AG04449 (cell line): ENCODE measurements around the gene ULK4.
"Not testable (repeated sequence)": the region's sequence is repeated elsewhere in the genome, so short reads cannot be mapped to it uniquely, and the experiment has no call there.

Experiments
- CTCF ChIA-PET: fragments of 350-600 bp; formaldehyde crosslinking; extraction: SDS; loops from one replicate; lab custom pipeline; 2021; ENCODE audit warnings: antibody characterized with exemption; lab: Yijun Ruan, JAX
- POLR2A ChIA-PET: fragments of 400-600, 350-600 bp; formaldehyde crosslinking; extraction: SDS; loops from one replicate; lab custom pipeline; 2020; ENCODE audit warnings: antibody characterized with exemption, inconsistent platforms; lab: Yijun Ruan, JAX
- DNase-seq: peaks from one replicate; pipeline ENCODE4 v3.0.0-alpha.2; 2010; ENCODE audit warnings: low read depth, low spot score
- H3K4me3 ChIP-seq: 2 replicates; pipeline ENCODE4 v1.5.1; 2011; ENCODE audit warnings: low read depth, mild to moderate bottlenecking, control low read depth, low read length
- CTCF ChIP-seq: IDR thresholded peaks from one replicate; pipeline ENCODE4 v1.5.1; 2011; ENCODE audit warnings: mild to moderate bottlenecking, moderate library complexity, low read length, control low read depth, inconsistent platforms; ENCODE audit not compliant: insufficient read depth; ENCODE audit errors: missing control alignments

Gene ULK4

GRCh38 chr3:41716471-41716870 is 245.4 kb downstream of the ULK4 start:
- ChIA-PET POLR2A (interaction anchor here (1.2 kb wide), 1 partner anchor 518 kb away, joined by 3 read pairs; the partner anchor contains the start of gene CTNNB1), CTCF (interaction anchor here (0.5 to 3.1 kb wide), 23 partner anchors 11 to 1138 kb away, joined by 3 to 18 read pairs (median 3); no protein-coding TSS in a partner anchor)
- TF ChIP-seq CTCF, result peak; percentile 50
- no peak for DNase-seq
- H3K4me3 ChIP-seq, result no peak overlapping the region

- ChIA-PET CTCF (interaction anchor here (0.6 to 3.1 kb wide), 10 partner anchors 12 to 1137 kb away, joined by 3 to 18 read pairs (median 7); no protein-coding TSS in a partner anchor), POLR2A (interaction anchor here (0.6 kb wide), 1 partner anchor 1769 kb away, joined by 3 read pairs; no protein-coding TSS in a partner anchor)
- TF ChIP-seq CTCF, result no peak
These were observed 246.5 kb downstream of the ULK4 start for GRCh38 chr3:41715376-41715775.

DNA sequence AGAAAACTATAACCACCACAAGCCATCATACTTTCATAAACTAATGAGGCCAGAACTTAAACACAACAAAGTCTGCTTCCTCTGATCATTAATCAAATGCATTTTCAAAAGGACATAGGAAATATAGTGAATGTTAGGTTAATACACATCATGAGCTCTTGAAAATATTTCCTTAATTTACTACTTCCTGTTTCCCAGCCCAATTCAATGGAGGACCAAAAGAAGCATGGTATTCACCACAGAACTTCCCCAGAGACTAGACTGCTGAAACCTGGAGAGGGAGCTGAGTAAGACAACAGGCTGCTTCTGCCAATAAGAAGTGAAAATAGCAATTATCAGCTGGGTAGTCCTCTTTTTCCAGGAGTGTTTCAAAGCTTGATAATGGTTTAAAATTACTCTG is 250.3 kb downstream of the ULK4 start:
- no peak overlapping the region for H3K4me3 ChIP-seq
- TF ChIP-seq CTCF, result no peak
- CTCF ChIA-PET, result interaction anchor here (0.7 to 3.2 kb wide), 4 partner anchors 129 to 1383 kb away, joined by 3 to 12 read pairs (median 6); no protein-coding TSS in a partner anchor
- POLR2A ChIA-PET, result interaction anchor here (0.7 to 1.3 kb wide), 3 partner anchors 29 to 1249 kb away, joined by 3 to 5 read pairs (median 3); no protein-coding TSS in a partner anchor
- DNase-seq, result peak; percentile 49

More at GRCh38 chr3:41715376-41715775, 246.5 kb downstream of the ULK4 start:
- no peak for DNase-seq
- no peak overlapping the region for H3K4me3 ChIP-seq

DNA sequence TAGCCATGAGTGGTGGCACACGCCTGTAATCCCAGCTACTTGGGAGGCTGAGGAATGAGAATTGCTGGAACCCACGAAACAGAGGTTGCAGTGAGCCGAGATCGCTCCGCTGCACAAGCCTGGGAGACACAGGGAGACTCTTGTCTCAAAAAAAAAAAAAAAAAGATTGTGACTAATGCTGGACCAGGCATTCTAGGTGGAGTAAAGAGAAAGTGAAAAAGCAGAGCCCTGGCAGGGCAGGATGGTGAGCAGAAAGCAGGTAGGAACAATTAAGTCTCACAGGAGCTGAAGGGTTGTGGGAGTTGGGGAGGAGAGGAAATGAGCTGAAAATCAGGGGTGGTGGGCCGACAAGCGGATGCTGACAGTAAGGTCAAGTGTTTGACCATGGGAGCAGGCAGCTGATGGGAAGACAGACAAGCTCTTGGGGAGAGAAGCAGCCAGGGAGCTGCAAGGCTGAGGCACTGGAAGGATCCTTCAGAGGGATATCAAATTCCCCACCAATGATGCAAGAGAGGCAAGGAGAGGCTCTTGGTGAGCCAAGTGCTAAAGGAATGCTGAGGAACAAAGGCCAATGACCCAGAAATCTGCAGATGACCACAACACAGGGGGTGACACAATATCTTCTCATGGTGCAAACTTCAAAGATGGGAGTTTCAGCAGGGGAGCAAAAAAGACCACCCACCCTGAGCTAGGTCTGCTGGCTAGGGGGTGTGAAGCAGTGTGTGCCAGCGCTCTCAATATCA is 251.1 kb downstream of the ULK4 start:
- H3K4me3 ChIP-seq, result no peak overlapping the region
- ChIA-PET POLR2A (interaction anchor here (0.7 to 1.3 kb wide), 4 partner anchors 28 to 1248 kb away, joined by 3 to 5 read pairs (median 3); partner anchors contain the start of gene CTNNB1), CTCF (interaction anchor here (0.7 to 3.2 kb wide), 5 partner anchors 128 to 1382 kb away, joined by 3 to 12 read pairs (median 3); no protein-coding TSS in a partner anchor)
- TF ChIP-seq CTCF, result no peak
- peak; percentile 55 for DNase-seq

DNA sequence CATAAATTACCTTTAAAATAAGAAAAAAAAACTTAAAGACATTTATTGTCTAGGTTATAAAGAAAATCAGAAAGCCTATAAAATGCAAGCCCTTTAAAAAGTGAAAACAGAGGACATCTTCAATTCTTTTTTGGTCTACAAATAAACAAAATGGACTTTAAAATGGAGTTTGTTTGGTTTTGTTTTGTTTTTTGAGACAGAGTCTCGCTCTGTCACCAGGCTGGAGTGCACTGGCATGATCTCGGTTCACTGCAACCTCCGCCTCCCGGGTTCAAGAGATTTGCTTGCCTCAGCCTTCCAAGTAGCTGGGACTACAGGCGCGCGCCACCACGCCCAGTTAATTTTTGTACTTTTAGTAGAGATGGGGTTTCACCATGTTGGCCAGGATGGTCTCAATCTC is 252.7 kb downstream of the ULK4 start:
- H3K4me3 ChIP-seq, DNase-seq, POLR2A ChIA-PET, CTCF ChIA-PET: not testable (repeated sequence)

- CTCF ChIA-PET, result no interaction called here
- no peak overlapping the region for H3K4me3 ChIP-seq
- POLR2A ChIA-PET, result no interaction called here
- DNase-seq, result no peak
- TF ChIP-seq CTCF, result no peak
These were observed 253.7 kb downstream of the ULK4 start for GRCh38 chr3:41708176-41708575.
